ENCODE data around the gene DLGAP1. TPM values are rescaled to one million over a fixed set of nuclear protein-coding genes. Genes with fewer than 3 reads are reported as not detected.

Gene DLGAP1
- total RNA-seq, 4 donors from 2014 or later, result 0.22 to 1.5 (median 0.56) TPM

DNA sequence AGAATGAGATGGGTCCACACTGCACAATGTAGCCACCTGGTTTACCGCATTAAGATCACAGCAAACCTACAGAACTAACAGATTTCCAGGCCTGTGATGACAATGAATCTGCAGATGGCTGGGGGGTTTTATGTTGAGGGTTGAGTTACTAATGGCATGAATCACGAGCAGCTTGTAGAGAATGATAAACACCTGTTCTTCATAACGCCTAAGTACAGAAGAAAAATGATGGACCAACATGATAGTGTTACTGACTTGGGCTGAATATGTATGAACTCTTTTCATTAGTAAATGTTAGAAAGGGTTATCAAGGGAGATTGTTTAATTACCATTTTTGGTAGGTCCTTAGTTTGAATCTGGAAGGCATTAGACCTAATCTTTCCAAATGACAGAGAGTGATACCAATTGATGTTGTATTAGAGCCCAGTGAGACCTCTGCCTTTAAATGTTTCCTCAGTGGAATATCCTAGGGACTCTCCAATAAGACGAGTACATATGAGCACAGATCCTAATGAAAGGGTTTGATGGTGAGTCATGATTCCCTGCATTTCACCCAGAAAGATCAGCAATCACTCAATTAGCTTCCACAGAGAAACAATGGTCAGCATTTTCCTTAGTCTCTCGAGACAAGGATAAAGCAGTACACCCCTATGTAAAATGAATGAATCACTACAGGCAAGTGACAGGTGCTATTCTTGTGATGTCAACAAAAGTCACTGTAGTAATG is 243.8 kb downstream of the DLGAP1 start:
- WGBS, 2 donors (ENCODE audit: low coverage in 1 of 2), result 56 to 59% methylated on average over 4 to 5 of the region's 5 CpGs
- H3K27me3 ChIP-seq, result no peaks in the 10 kb centered on the region
- no peak for TF ChIP-seq POLR2A (IDR thresholded peaks at IDR 0.05)

GRCh38 chr18:4208366-4208765 is 246.7 kb downstream of the DLGAP1 start:
- H3K36me3 ChIP-seq, result no peaks in the 10 kb centered on the region
- ATAC-seq, result no peak

More for the DNA sequence above, 243.8 kb downstream of the DLGAP1 start:
- Histone ChIP-seq H3K4me3 (no peak overlapping the region), H3K36me3 (no peaks in the 10 kb centered on the region), H3K4me1 (no peaks in the 10 kb centered on the region), H3K9me3 (no peaks in the 10 kb centered on the region), H3K27ac (no peak overlapping the region)
- no peak for ATAC-seq

GRCh38 chr18:4207383-4207985 is 247.6 kb downstream of the DLGAP1 start:
- H3K4me3 ChIP-seq, result no peak overlapping the region
- TF ChIP-seq, protein P1, sequence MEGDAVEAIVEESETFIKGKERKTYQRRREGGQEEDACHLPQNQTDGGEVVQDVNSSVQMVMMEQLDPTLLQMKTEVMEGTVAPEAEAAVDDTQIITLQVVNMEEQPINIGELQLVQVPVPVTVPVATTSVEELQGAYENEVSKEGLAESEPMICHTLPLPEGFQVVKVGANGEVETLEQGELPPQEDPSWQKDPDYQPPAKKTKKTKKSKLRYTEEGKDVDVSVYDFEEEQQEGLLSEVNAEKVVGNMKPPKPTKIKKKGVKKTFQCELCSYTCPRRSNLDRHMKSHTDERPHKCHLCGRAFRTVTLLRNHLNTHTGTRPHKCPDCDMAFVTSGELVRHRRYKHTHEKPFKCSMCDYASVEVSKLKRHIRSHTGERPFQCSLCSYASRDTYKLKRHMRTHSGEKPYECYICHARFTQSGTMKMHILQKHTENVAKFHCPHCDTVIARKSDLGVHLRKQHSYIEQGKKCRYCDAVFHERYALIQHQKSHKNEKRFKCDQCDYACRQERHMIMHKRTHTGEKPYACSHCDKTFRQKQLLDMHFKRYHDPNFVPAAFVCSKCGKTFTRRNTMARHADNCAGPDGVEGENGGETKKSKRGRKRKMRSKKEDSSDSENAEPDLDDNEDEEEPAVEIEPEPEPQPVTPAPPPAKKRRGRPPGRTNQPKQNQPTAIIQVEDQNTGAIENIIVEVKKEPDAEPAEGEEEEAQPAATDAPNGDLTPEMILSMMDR (IDR thresholded peaks at IDR 0.05), result no peak
- TF ChIP-seq POLR2AphosphoS5 (IDR thresholded peaks at IDR 0.05) (no peak), EP300 (IDR thresholded peaks at IDR 0.05) (no peak), POLR2A (IDR thresholded peaks at IDR 0.05) (no peak)
- H3K4me1 ChIP-seq, result no peaks in the 10 kb centered on the region
- no peaks in the 10 kb centered on the region for H3K36me3 ChIP-seq
- H3K27ac ChIP-seq, result no peak overlapping the region
- WGBS, 2 donors (ENCODE audit: low coverage in 1 of 2), result 86 to 98% methylated on average over 3 to 4 of the region's 7 CpGs
- no peaks in the 10 kb centered on the region for H3K27me3 ChIP-seq
- ATAC-seq, result no peak
- H3K9me3 ChIP-seq, result no peaks in the 10 kb centered on the region

More at GRCh38 chr18:4208366-4208765, 246.7 kb downstream of the DLGAP1 start:
- H3K27ac ChIP-seq, result no peak overlapping the region
- H3K4me3 ChIP-seq, result no peak overlapping the region
- TF ChIP-seq, protein P1 (IDR thresholded peaks at IDR 0.05), result no peak
- TF ChIP-seq POLR2AphosphoS5 (IDR thresholded peaks at IDR 0.05) (no peak), POLR2A (IDR thresholded peaks at IDR 0.05) (no peak), EP300 (IDR thresholded peaks at IDR 0.05) (no peak)
- no peaks in the 10 kb centered on the region for H3K9me3 ChIP-seq
- no peaks in the 10 kb centered on the region for H3K27me3 ChIP-seq
- no peaks in the 10 kb centered on the region for H3K4me1 ChIP-seq
- 67 to 90% methylated on average over 1 of the region's 1 CpG for WGBS, 2 donors (ENCODE audit: low coverage in 1 of 2)

DNA sequence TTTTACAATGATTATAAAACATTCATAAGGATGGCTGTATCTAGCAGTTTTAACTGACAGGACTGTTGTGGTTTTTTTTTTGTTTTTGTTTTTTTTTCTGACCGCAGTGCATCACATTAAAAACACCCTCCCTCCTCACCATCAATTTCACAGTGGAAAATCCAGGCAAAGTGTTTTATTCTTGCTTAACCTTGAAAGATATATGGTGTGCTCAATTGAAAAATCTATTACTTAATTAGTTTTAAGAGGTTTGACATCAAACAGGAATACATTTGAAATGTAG is 250.7 kb downstream of the DLGAP1 start:
- no peak for TF ChIP-seq POLR2AphosphoS5 (IDR thresholded peaks at IDR 0.05)
- no peak for TF ChIP-seq EP300 (IDR thresholded peaks at IDR 0.05)
- 50 to 64% methylated on average over 1 of the region's 1 CpG for WGBS, 2 donors (ENCODE audit: low coverage in 1 of 2)
- Histone ChIP-seq H3K27ac (no peak overlapping the region), H3K27me3 (no peaks in the 10 kb centered on the region), H3K4me3 (no peak overlapping the region), H3K36me3 (no peaks in the 10 kb centered on the region), H3K4me1 (no peaks in the 10 kb centered on the region), H3K9me3 (no peaks in the 10 kb centered on the region)
- ATAC-seq, result no peak

- H3K4me3 ChIP-seq, result no peak overlapping the region
- H3K9me3 ChIP-seq, result no peaks in the 10 kb centered on the region
- WGBS, 2 donors (ENCODE audit: low coverage in 1 of 2), result 61 to 79% methylated on average over 5 of the region's 5 CpGs
- no peak for ATAC-seq
- no peaks in the 10 kb centered on the region for H3K36me3 ChIP-seq
- H3K4me1 ChIP-seq, result no peaks in the 10 kb centered on the region
- no peak overlapping the region for H3K27ac ChIP-seq
- TF ChIP-seq EP300 (IDR thresholded peaks at IDR 0.05), result no peak
- no peak for TF ChIP-seq POLR2A (IDR thresholded peaks at IDR 0.05)
- no peak for TF ChIP-seq POLR2AphosphoS5 (IDR thresholded peaks at IDR 0.05)
- TF ChIP-seq, protein P1 (IDR thresholded peaks at IDR 0.05), result no peak
- H3K27me3 ChIP-seq, result no peaks in the 10 kb centered on the region
Observed at GRCh38 chr18:4203568-4204437, 251.3 kb downstream of the DLGAP1 start.

All from gastroesophageal sphincter (tissue), 4 donors.